VCaP (cell line): ENCODE data around the gene SP6.
A peak's percentile ranks its signal among the peaks of the same experiment; 100 is the strongest.

Experiments used
- H3K27ac ChIP-seq: fragments of 450-650 bp; 2 replicates; pipeline ENCODE4 v1.5.1; 2017
- TF ChIP-seq, protein P1 (sequence below): fragments of 450-650 bp; conservative IDR thresholded peaks from 2 replicates; pipeline ENCODE4 v1.5.1; 2017; ENCODE audit warnings: mild to moderate bottlenecking, moderate library complexity

SP6 gene

DNA sequence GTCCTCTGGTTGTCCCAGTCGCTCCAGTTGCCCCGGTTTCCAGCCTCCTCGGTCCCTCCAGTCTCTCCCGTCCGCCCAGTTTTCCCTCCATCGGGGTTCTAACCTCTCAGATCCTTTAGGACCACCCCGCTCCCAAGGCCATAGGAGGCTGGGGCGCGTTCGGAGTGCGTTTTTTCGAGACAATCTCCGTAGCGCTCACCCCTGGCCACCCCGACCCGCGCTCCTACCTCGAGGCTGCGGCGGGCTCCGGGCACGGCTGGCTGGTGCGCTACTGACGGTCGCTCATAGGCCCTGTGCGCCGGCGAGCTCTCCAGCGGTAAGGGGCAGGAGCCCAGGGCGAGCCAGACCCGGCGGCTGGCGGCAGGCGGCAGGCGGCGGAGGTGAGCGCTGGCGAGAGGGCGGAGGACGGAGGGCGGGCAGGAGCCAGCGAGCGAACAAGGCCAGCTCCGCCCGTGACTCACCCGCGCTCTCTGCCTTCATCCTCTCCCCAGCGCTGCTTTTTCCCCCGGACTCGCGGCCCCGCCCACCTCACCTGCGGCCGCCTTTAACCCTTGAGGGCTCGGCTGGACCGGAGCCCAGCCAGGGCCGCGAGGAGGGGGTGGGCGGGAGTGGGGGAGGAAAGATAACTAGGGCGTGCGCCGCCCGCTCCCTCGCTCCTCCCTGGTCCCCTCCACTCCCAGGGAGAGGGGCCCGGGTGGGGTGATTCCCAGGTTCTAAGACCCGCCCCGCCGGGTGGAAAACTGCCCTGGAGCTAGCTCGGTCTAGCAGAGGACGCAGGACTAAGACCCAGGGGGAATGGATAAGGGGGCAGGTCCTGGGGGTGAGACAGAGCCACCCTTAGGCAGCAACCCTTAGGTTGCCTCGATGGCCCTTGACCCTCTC is at the start of gene SP6:
Gene SP6 (minus strand): TSS at position 472 of the 882 bp plus-strand sequence. CDS start 2,734 bp downstream, outside the sequence.
- H3K27ac ChIP-seq, result peak within 1 kb of the TSS; percentile 83
- TF ChIP-seq, protein P1, sequence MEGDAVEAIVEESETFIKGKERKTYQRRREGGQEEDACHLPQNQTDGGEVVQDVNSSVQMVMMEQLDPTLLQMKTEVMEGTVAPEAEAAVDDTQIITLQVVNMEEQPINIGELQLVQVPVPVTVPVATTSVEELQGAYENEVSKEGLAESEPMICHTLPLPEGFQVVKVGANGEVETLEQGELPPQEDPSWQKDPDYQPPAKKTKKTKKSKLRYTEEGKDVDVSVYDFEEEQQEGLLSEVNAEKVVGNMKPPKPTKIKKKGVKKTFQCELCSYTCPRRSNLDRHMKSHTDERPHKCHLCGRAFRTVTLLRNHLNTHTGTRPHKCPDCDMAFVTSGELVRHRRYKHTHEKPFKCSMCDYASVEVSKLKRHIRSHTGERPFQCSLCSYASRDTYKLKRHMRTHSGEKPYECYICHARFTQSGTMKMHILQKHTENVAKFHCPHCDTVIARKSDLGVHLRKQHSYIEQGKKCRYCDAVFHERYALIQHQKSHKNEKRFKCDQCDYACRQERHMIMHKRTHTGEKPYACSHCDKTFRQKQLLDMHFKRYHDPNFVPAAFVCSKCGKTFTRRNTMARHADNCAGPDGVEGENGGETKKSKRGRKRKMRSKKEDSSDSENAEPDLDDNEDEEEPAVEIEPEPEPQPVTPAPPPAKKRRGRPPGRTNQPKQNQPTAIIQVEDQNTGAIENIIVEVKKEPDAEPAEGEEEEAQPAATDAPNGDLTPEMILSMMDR, result peak; percentile 35

DNA sequence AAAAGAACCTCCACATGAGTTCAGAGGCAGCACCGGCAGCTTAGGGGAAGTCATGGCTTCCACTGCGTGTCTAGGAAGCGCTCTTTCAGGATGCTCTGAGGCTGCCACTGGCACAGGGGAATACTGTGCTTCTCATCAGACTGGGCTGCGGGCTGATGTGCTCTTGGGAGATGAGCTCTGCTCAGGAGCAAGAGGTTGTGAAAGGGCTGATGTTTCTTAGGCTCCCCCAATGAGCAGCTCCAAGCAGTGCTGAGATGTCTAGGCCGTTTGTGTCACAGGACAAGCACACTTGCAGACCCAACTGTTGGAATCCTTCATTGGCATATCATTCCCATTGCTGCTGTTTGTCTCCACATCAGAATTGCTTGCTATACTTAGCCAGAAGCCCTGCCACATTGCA is 48.7 kb upstream of the SP6 start:
- H3K27ac ChIP-seq, result no peak overlapping the region
- TF ChIP-seq, protein P1, result no peak

DNA sequence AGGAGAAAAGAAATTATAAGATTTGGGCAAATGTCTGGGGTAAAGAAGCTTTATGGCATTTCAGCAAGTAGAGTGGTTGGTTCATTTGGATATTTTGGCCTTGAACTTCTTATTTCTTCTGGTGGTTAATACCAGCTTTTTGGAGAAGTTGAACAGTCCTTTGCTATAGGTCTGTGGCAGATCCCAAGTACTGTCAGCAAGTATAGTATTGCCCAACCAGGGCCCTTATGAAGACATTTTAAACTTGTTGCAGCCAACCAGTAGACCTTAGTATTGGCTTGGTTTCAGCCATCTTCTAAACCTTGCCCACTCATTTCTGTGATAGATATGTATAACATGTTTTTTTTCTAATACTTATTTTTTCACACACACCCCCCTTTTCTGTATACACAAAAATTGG is 47.3 kb upstream of the SP6 start:
- TF ChIP-seq, protein P1, result no peak
- no peak overlapping the region for H3K27ac ChIP-seq

DNA sequence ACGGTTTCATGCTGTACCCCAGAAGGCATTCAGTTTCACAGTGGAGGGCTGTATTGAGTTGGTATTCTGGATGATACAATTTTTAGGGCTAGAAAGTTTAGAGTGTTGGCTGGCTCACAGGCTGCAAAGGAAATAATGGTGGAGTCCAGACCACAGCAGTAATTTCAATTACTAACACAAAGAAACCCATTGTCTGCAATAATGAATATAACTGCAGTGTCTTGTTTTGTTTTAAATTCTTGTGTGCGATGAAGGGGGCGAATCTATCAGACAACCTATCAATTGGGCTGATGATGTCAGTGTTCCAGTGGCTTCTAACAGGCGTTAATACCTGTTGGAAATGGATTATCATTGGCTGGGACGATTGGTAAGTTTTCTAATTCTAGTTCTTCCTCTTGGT is 46.6 kb upstream of the SP6 start:
- peak overlapping the region; percentile 96; the same call in 1 of the 2 replicates for H3K27ac ChIP-seq
- TF ChIP-seq, protein P1, result no peak

DNA sequence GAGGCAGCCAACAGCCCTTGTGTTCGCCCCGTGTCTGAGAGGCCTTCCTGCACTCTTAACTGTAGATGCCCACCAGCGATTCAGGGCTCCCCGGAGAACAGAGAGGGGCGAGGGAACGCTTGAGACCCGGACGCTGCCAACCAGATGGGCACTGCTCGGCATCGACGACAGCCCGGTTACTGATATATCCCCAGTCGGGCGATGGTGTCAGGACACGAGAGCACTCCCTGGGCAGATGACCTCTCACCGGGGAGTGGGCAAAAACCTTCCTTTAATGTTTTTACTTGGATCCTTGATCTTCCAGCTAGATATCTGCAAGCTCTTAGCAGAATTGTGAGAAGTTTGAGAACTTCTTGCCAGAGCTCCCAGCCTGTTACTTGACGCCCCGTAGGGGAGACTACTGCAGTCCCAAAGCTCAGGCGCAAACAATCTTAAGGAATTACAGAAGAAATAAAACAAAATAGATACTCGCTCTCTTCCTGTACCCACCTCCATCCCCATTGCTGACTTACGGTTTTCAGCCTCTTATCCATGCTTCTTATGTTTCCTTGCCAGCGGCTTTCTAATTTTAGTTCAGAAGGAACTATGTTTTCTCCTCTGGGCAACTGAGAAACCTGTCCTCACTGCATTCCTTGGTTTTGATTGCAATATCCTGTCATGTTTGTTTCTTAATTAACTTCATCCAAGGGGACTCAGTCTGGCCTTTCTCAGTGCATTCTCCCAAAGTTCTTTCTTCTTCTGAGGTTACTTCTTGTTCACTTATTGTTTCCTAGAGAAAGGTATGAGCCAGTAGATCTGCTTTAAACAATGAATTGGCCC is 45.9 kb upstream of the SP6 start:
- TF ChIP-seq, protein P1, result no peak
- peak overlapping the region; percentile 96 for H3K27ac ChIP-seq

DNA sequence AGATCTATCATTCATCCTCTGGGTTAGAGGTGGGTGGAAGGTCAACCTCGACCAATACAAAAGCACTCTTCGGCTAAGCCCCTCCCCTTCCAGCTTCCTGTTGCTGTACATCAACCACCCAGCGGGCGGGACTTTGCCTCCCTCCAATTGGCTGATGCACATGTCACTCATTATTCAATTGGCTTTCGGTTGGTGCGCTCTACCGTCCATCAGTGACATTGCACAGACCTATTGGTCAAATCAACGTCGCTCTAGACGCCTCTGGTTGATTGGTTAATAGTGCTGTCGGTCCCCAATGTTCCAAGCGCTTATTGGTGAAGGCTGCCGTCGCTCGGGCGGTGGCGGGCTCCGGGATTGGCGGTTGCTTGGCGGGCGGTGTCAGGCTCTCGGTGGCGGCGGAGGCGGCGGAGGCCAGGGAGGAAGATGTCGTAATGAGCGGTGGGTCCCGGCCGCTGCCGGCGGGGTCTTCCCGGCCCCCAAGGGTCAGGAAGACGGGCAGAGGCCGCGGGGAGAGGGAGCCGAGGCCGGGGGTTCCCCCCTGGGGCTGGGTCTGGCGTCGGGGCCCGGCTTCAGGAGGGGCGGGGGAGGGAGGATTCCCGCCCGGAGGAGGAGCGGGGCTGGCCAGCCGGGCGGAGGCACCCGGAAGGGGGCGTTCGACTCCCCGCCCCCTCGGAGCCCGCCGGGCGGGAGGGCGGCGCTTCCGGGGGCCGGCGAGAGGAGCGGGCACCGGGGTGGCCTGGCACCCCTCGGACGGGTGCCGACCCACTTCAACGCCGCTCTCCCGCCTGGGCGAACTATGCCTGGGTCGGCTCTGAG is 45.1 kb upstream of the SP6 start, which contains the start of gene SP2:
Gene SP2 (plus strand): TSS at position 381 of the 816 bp plus-strand sequence. CDS start 51 bp downstream, at position 432.
- H3K27ac ChIP-seq, result peak within 1 kb of the TSS; percentile 96
- TF ChIP-seq, protein P1, result no peak
